HL-60 (cell line): ENCODE measurements around the gene LDB2.

ENCODE experiments used
- DNase-seq, 2 experiments: peaks; one replicate each; pipeline ENCODE4 v3.0.0-alpha.2; 2010 to 2020; ENCODE audit warnings: low read depth in 1 of 2, low spot score in 1 of 2
- H3K27ac ChIP-seq: fragments of 250-450 bp; sonication (Bioruptor Pico); replicated peaks from 2 replicates; pipeline ENCODE4 v1.5.1; 2020; ENCODE audit warnings: mild to moderate bottlenecking, moderate library complexity
- H3K27me3 ChIP-seq: fragments of 250-450 bp; sonication (Bioruptor Pico); 2 replicates; pipeline ENCODE4 v1.5.1; 2021; ENCODE audit warnings: mild to moderate bottlenecking, moderate library complexity; ENCODE audit not compliant: insufficient read depth, poor library complexity, severe bottlenecking
- H3K4me3 ChIP-seq: replicated peaks from 2 replicates; pipeline ENCODE4 v1.5.1; 2011; ENCODE audit warnings: mild to moderate bottlenecking, control low read depth, low read length; ENCODE audit not compliant: insufficient read depth
- CTCF ChIP-seq: IDR thresholded peaks from one replicate; pipeline ENCODE4 v1.5.1; 2011; ENCODE audit warnings: low read length, control low read depth, inconsistent platforms; ENCODE audit not compliant: insufficient read depth
- GABPA ChIP-seq: IDR thresholded peaks from 2 replicates; pipeline ENCODE4 v1.6.1; 2012; ENCODE audit warnings: low read depth
- POLR2AphosphoS5 ChIP-seq: IDR thresholded peaks from 2 replicates; pipeline ENCODE4 v1.6.1; 2012; ENCODE audit warnings: low read depth
- REST ChIP-seq: IDR thresholded peaks from 2 replicates; pipeline ENCODE4 v1.6.1; 2012; ENCODE audit warnings: low read depth; ENCODE audit not compliant: insufficient replicate concordance
- SPI1 ChIP-seq: IDR thresholded peaks from 2 replicates; pipeline ENCODE4 v1.6.1; 2012; ENCODE audit warnings: low read depth, mild to moderate bottlenecking, borderline replicate concordance

Gene LDB2

GRCh38 chr4:16466581-16466980 lies 431.9 kb downstream of the LDB2 start:
- Histone ChIP-seq H3K27ac (no peak overlapping the region), H3K4me3 (no peak overlapping the region), H3K27me3 (no peaks in the 10 kb centered on the region)
- no peak for DNase-seq
- TF ChIP-seq POLR2AphosphoS5: no peak
- TF ChIP-seq CTCF: no peak
- TF ChIP-seq SPI1: no peak
- TF ChIP-seq REST: no peak
- no peak for TF ChIP-seq GABPA

GRCh38 chr4:16464651-16465050 lies 433.8 kb downstream of the LDB2 start:
- H3K27me3 ChIP-seq: no peaks in the 10 kb centered on the region
- no peak for DNase-seq
- no peak overlapping the region for H3K4me3 ChIP-seq
- TF ChIP-seq POLR2AphosphoS5: no peak
- no peak for TF ChIP-seq REST
- TF ChIP-seq CTCF: no peak
- no peak for TF ChIP-seq GABPA
- TF ChIP-seq SPI1: no peak
- H3K27ac ChIP-seq: no peak overlapping the region

- TF ChIP-seq SPI1 (no peak), GABPA (no peak), REST (no peak), CTCF (no peak), POLR2AphosphoS5 (no peak)
- H3K4me3 ChIP-seq: no peak overlapping the region
- no peaks in the 10 kb centered on the region for H3K27me3 ChIP-seq
- DNase-seq: no peak
- H3K27ac ChIP-seq: no peak overlapping the region
Observed at GRCh38 chr4:16462656-16463055, 435.8 kb downstream of the LDB2 start.
